PC-9 (cell line): ENCODE data around the gene GIMAP7. TPM values are rescaled to one million over a fixed set of nuclear protein-coding genes. Genes with fewer than 3 reads are reported as not detected.

ENCODE experiments used
- Bru-seq: library from RNA; stranded (reverse); fragments of 400-500 nt; gene quantifications from one replicate; lab custom pipeline; 2021; lab: Mats Ljungman, UMichigan
- BruChase-seq, 2 experiments: library from RNA; stranded (reverse); fragments of 400-500 nt; gene quantifications; one replicate each; lab custom pipeline; 2021; lab: Mats Ljungman, UMichigan
- BruUV-seq: library from RNA; stranded (reverse); fragments of 400-500 nt; replicated peaks from 2 replicates; lab custom pipeline; 2021; lab: Mats Ljungman, UMichigan
- CTCF ChIA-PET: fragments of 300-600 bp; sonication (Branson Sonifier 250); formaldehyde crosslinking; loops from one replicate; lab custom pipeline; 2022; ENCODE audit warnings: antibody characterized with exemption; lab: Charles Lee
- POLR2A ChIA-PET: fragments of 300-600 bp; sonication (Branson Sonifier 250); formaldehyde crosslinking; loops from one replicate; lab custom pipeline; 2022; ENCODE audit warnings: antibody characterized with exemption; ENCODE audit not compliant: unreplicated experiment; lab: Charles Lee
- DNase-seq, 2 experiments: peaks; one replicate each; pipeline versions ENCODE4 v3.0.0 to v3.0.0-alpha.2; 2015 to 2022; ENCODE audit warnings: mixed read lengths in 1 of 2
- H2AFZ ChIP-seq: fragments of 200-600 bp; sonication (generic); 2 replicates; pipeline ENCODE4 v1.8.1; 2017; ENCODE audit warnings: antibody characterized with exemption
- H3F3A ChIP-seq: fragments of 200-600 bp; sonication (generic); 2 replicates; pipeline ENCODE4 v1.8.1; 2017; ENCODE audit warnings: antibody characterized with exemption, mild to moderate bottlenecking, low read depth; ENCODE audit not compliant: insufficient read depth
- H3K27ac ChIP-seq: fragments of 200-600 bp; sonication (generic); 2 replicates; pipeline ENCODE4 v1.6.1; 2016; ENCODE audit warnings: mixed run types
- H3K27me3 ChIP-seq: fragments of 200-600 bp; sonication (generic); 2 replicates; pipeline ENCODE4 v1.6.1; 2016; ENCODE audit warnings: low read depth, mixed run types; ENCODE audit not compliant: insufficient read depth
- H3K36me3 ChIP-seq: fragments of 200-600 bp; sonication (generic); 2 replicates; pipeline ENCODE4 v1.6.1; 2016; ENCODE audit warnings: low read depth, mixed run types
- H3K4me1 ChIP-seq: fragments of 200-600 bp; sonication (generic); replicated peaks from 2 replicates; pipeline ENCODE4 v1.6.1; 2016; ENCODE audit warnings: mixed run types; ENCODE audit not compliant: insufficient read depth
- H3K4me2 ChIP-seq: fragments of 200-600 bp; sonication (generic); 2 replicates; pipeline ENCODE4 v1.6.1; 2017; ENCODE audit warnings: mixed run types
- H3K4me3 ChIP-seq: fragments of 200-600 bp; sonication (generic); 2 replicates; pipeline ENCODE4 v1.6.1; 2016; ENCODE audit warnings: mixed run types
- H3K79me2 ChIP-seq: fragments of 200-600 bp; sonication (generic); 2 replicates; pipeline ENCODE4 v1.6.1; 2017; ENCODE audit warnings: low read depth, mixed run types
- H3K9me2 ChIP-seq: fragments of 200-600 bp; sonication (generic); 2 replicates; pipeline ENCODE4 v1.8.1; 2017; ENCODE audit warnings: mild to moderate bottlenecking; ENCODE audit not compliant: insufficient read depth
- H3K9me3 ChIP-seq: fragments of 200-600 bp; sonication (generic); 2 replicates; pipeline ENCODE4 v1.8.1; 2016; ENCODE audit warnings: low read depth; ENCODE audit not compliant: insufficient read depth
- H4K20me1 ChIP-seq: fragments of 200-600 bp; sonication (generic); 2 replicates; pipeline ENCODE4 v1.8.1; 2017; ENCODE audit not compliant: insufficient read depth
- CTCF ChIP-seq: fragments of 200-600 bp; sonication (generic); conservative IDR thresholded peaks from 2 replicates; pipeline ENCODE4 v1.6.1; 2017; ENCODE audit warnings: mixed run types, antibody characterized with exemption, mild to moderate bottlenecking, moderate library complexity
- EZH2 ChIP-seq: fragments of 200-600 bp; sonication (generic); IDR thresholded peaks from 2 replicates; pipeline ENCODE4 v1.8.0; 2017; ENCODE audit warnings: antibody characterized with exemption, low read depth
- intact Hi-C: fragments of 100-400 bp; cut with micrococcal nuclease; formaldehyde crosslinking; loops from one replicate; pipeline ENCODE4 v1.10.0; 2022; ENCODE audit not compliant: unreplicated experiment
- long read RNA-seq: library from polyadenylated mRNA; stranded (forward); transcript quantifications from one replicate; pipeline ENCODE4 v2.0.0, GENCODE V29; 2022
- total RNA-seq: library from RNA; stranded (reverse); gene quantifications from 2 replicates; pipeline ENCODE4 v1.2.3, GENCODE V29; 2021

The GIMAP7 gene
- total RNA-seq (not detected in 2 replicates), Bru-seq, nascent RNA (not detected), BruChase-seq, experiment 1, labeled RNA remaining after a 2-hour chase (not detected), BruChase-seq, experiment 2, labeled RNA remaining after a 6-hour chase (not detected)
- long read RNA-seq = 0 reads

DNA sequence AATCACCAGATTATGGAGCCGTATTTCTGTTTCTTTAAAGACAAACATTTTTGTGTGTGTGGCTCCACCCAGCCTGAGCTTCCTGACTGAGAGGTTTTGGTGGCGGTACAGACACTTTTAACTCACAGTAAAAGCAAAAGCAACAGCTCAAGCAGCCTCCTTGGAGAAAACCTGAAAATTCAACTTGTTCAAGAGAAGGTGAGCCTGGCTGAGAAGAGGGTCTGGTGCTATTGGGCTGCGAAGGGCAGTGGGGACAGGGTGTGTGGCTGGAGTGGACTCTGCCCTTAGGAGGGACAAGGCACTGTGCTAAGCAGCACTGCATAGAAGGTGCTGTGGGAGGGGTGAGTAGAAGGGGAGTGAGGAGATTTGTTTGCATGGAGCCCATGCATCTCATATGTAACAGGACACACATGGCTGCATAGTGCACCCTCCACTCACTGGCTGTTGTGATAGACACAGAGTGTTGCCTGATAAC lies at the start of gene GIMAP7:
Gene GIMAP7 (plus strand): TSS at position 125 of the 475 bp plus-strand sequence. CDS start 5,103 bp downstream, outside the sequence.
- ChIA-PET POLR2A (no interaction called here), CTCF (no interaction called here)
- no TSS peak for BruUV-seq
- H3K27ac ChIP-seq = no peak within 1 kb of the TSS
- no peaks in the 10 kb centered on the region for H4K20me1 ChIP-seq
- no peak for DNase-seq
- no peaks in the 10 kb centered on the region for H3K79me2 ChIP-seq
- intact Hi-C loops = no loop called here
- H3K9me2 ChIP-seq = no peaks in the 10 kb centered on the region
- H3K9me3 ChIP-seq = no peaks in the 10 kb centered on the region
- H3K27me3 ChIP-seq = peaks cover 89% of the 10 kb centered on the region
- no peaks in the 10 kb centered on the region for H3K4me1 ChIP-seq
- no peak for TF ChIP-seq EZH2
- TF ChIP-seq CTCF = no peak
- no peak within 1 kb of the TSS for H2AFZ ChIP-seq
- H3K4me3 ChIP-seq = no peak within 1 kb of the TSS
- no peaks in the 10 kb centered on the region for H3F3A ChIP-seq
- H3K4me2 ChIP-seq = no peak within 1 kb of the TSS
- H3K36me3 ChIP-seq = no peaks in the 10 kb centered on the region

DNA sequence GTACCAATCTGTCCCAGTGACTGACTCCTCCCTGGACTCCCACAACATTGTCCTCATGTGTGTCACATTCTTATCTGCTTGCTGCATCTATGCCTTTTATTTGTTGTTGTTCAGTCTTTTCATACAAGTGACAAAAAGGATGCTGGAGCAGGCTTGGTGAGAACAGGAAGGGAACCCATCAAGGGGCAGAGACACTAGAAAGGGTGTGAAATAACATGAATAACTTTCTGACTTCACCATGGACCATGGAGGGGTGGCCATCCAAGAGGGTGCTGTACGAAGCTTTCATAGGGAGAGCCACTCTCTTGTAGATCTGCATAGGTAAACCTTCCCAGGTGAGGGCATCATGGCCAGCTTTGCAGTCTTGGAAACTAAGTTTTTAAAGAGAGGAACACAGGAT lies 49.7 kb upstream of the GIMAP7 start:
- Histone ChIP-seq H3K79me2 (no peaks in the 10 kb centered on the region), H3K4me1 (no peaks in the 10 kb centered on the region), H3K36me3 (no peaks in the 10 kb centered on the region), H4K20me1 (no peaks in the 10 kb centered on the region), H3K9me3 (no peaks in the 10 kb centered on the region), H3K27me3 (peaks cover 59% of the 10 kb centered on the region), H3K9me2 (no peaks in the 10 kb centered on the region), H3K27ac (no peak overlapping the region), H3K4me3 (no peak overlapping the region), H2AFZ (no peak overlapping the region), H3K4me2 (no peak overlapping the region), H3F3A (no peaks in the 10 kb centered on the region)
- intact Hi-C loops = no loop called here
- TF ChIP-seq EZH2 (no peak), CTCF (no peak)
- no TSS peak for BruUV-seq
- POLR2A ChIA-PET = no interaction called here
- CTCF ChIA-PET = no interaction called here
- no peak for DNase-seq

DNA sequence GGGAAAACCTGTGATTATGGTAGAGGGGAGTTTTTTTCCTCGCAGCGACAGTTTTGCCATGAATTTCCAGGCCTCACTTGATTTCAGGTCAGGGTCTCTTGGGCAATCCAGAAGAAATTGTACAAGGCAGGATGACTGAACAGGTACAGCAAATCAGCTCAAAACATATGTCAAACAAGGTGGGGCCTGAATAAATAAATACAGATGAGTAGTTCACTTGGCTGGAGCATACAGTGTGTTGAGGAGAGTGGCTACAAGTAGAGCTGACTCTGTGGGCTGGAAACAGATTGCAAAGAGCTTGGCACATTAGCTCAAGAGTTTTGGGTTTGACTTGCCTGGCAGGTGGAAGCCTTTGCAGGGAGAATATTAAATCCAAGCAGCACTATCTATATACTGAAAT lies 49.3 kb upstream of the GIMAP7 start:
- Histone ChIP-seq H3K4me3 (no peak overlapping the region), H4K20me1 (no peaks in the 10 kb centered on the region), H3K4me1 (no peaks in the 10 kb centered on the region), H3F3A (no peaks in the 10 kb centered on the region), H2AFZ (no peak overlapping the region), H3K27me3 (peaks cover 62% of the 10 kb centered on the region), H3K27ac (no peak overlapping the region), H3K9me2 (no peaks in the 10 kb centered on the region), H3K9me3 (no peaks in the 10 kb centered on the region), H3K79me2 (no peaks in the 10 kb centered on the region), H3K36me3 (no peaks in the 10 kb centered on the region), H3K4me2 (no peak overlapping the region)
- POLR2A ChIA-PET = no interaction called here
- CTCF ChIA-PET = no interaction called here
- no peak for TF ChIP-seq EZH2
- no peak for TF ChIP-seq CTCF
- DNase-seq = no peak
- intact Hi-C loops = no loop called here
- BruUV-seq = no TSS peak
